Measurements from ENCODE around the gene SLC25A41.
"Not testable (repeated sequence)": the region's sequence is repeated elsewhere in the genome, so short reads cannot be mapped to it uniquely, and the experiment has no call there.

Gene SLC25A41

GRCh38 chr19:6459262-6460098 is 25.9 kb upstream of the SLC25A41 start, which contains the start of gene SLC25A23:
TSS of gene SLC25A23 (minus strand) at chr19:6459792. CDS start at chr19:6459628, 164 bp downstream.
- DNase-seq: no peak

GRCh38 chr19:6458695-6459261 is 25.2 kb upstream of the SLC25A41 start:
- no peak for DNase-seq

GRCh38 chr19:6457958-6458694 is 24.6 kb upstream of the SLC25A41 start:
- DNase-seq: no peak

- DNase-seq: no peak
Measured at GRCh38 chr19:6455924-6456323, 22.4 kb upstream of the SLC25A41 start.

GRCh38 chr19:6453951-6454565 is 20.5 kb upstream of the SLC25A41 start:
- DNase-seq: no peak

- DNase-seq: no peak
Measured at GRCh38 chr19:6452899-6453298, 19.3 kb upstream of the SLC25A41 start.

- DNase-seq: no peak
Measured at GRCh38 chr19:6452223-6452614, 18.7 kb upstream of the SLC25A41 start.

GRCh38 chr19:6451583-6452222 is 18.1 kb upstream of the SLC25A41 start:
- no peak for DNase-seq

- no peak for DNase-seq
Measured at GRCh38 chr19:6450166-6450565, 16.6 kb upstream of the SLC25A41 start.

GRCh38 chr19:6448045-6448444 is 14.5 kb upstream of the SLC25A41 start:
- DNase-seq: no peak

- DNase-seq: no peak
Measured at GRCh38 chr19:6446452-6446851, 12.9 kb upstream of the SLC25A41 start.

GRCh38 chr19:6443986-6444385 is 10.4 kb upstream of the SLC25A41 start:
- DNase-seq: no peak

- no peak for DNase-seq
Measured at GRCh38 chr19:6442087-6442688, 8.6 kb upstream of the SLC25A41 start.

GRCh38 chr19:6440905-6441304 is 7.3 kb upstream of the SLC25A41 start:
- no peak for DNase-seq

GRCh38 chr19:6439743-6440142 is 6.2 kb upstream of the SLC25A41 start:
- no peak for DNase-seq

- DNase-seq: no peak
Measured at GRCh38 chr19:6433165-6433564, 398 bp downstream of the SLC25A41 start.

GRCh38 chr19:6431891-6432290 is 1.7 kb downstream of the SLC25A41 start:
- DNase-seq: no peak

GRCh38 chr19:6429419-6430221 is 3.9 kb downstream of the SLC25A41 start:
- DNase-seq: no peak

GRCh38 chr19:6428692-6429418 is 4.7 kb downstream of the SLC25A41 start:
- DNase-seq: not testable (repeated sequence)

- DNase-seq: no peak
Measured at GRCh38 chr19:6427131-6427530, 6.4 kb downstream of the SLC25A41 start.
